K562 (cell line): Measurements from ENCODE around the gene HOXB4. TPM values are rescaled to one million over a fixed set of nuclear protein-coding genes. Genes with fewer than 3 reads are reported as not detected.

Source experiments
- BCL6 ChIP-seq: fragments of 250-450 bp; sonication (Bioruptor Pico); IDR thresholded peaks from 2 replicates; pipeline ENCODE4 v1.4.0; 2020
- BDP1 ChIP-seq: IDR thresholded peaks from 3 replicates; pipeline ENCODE4 v1.6.1; 2011; ENCODE audit not compliant: insufficient read length, insufficient read depth
- CBFA2T2 ChIP-seq: fragments of 450-650 bp; conservative IDR thresholded peaks from 2 replicates; pipeline ENCODE4 v1.6.1; 2017; ENCODE audit warnings: mild to moderate bottlenecking
- CC2D1A ChIP-seq: fragments of 450-650 bp; IDR thresholded peaks from 2 replicates; pipeline ENCODE4 v1.6.1; 2017; ENCODE audit warnings: mild to moderate bottlenecking
- ESRRB ChIP-seq: fragments of 250-450 bp; sonication (Bioruptor Pico); IDR thresholded peaks from 2 replicates; pipeline ENCODE4 v1.5.0; 2020; ENCODE audit warnings: mild to moderate bottlenecking, moderate library complexity, borderline replicate concordance
- FOSL1 ChIP-seq: fragments of 200-800 bp; sonication (Bioruptor generic); conservative IDR thresholded peaks from 2 replicates; pipeline ENCODE4 v1.6.1; 2016; ENCODE audit warnings: missing genetic modification characterization, missing compliant biosample characterization
- FOXM1 ChIP-seq, 2 experiments: fragments of 450-650 bp in 1 of 2; sonication (generic) in 1 of 2; formaldehyde crosslinking in 1 of 2; IDR thresholded peaks; 2 replicates each; pipeline versions ENCODE4 v1.6.1 to v1.9.0; 2017 to 2022; ENCODE audit warnings: low read depth in 2 of 2, mild to moderate bottlenecking in 2 of 2, missing genetic modification reagents in 1 of 2, moderate library complexity in 1 of 2
- HCFC1 ChIP-seq: IDR thresholded peaks from 2 replicates; pipeline ENCODE4 v1.6.1; 2012; ENCODE audit warnings: low read depth, low read length, improper control_type of control experiment
- IRF9 ChIP-seq: fragments of 450-650 bp; IDR thresholded peaks from 2 replicates; pipeline ENCODE4 v1.6.1; 2016; ENCODE audit warnings: missing biosample characterization, missing genetic modification characterization
- LARP7 ChIP-seq: fragments of 450-650 bp; IDR thresholded peaks from 2 replicates; pipeline ENCODE4 v1.6.1; 2016
- POLR2AphosphoS2 ChIP-seq: IDR thresholded peaks from 2 replicates; pipeline ENCODE4 v1.6.1; 2012; ENCODE audit warnings: low read length, improper control_type of control experiment
- PPARD ChIP-seq: fragments of 250-450 bp; sonication (Bioruptor Pico); IDR thresholded peaks from 2 replicates; pipeline ENCODE4 v1.8.0; 2022; ENCODE audit warnings: inconsistent platforms, mild to moderate bottlenecking, moderate library complexity
- SMAD2 ChIP-seq: fragments of 150-350 bp; IDR thresholded peaks from 2 replicates; pipeline ENCODE4 v1.6.1; 2014; ENCODE audit warnings: low read depth, mild to moderate bottlenecking, low read length
- TSC22D4 ChIP-seq: fragments of 450-650 bp; IDR thresholded peaks from 2 replicates; pipeline ENCODE4 v1.6.1; 2016; ENCODE audit warnings: missing genetic modification characterization, missing biosample characterization, control low read depth
- TSHZ1 ChIP-seq: fragments of 250-450 bp; sonication (Bioruptor Pico); IDR thresholded peaks from 2 replicates; pipeline ENCODE4 v1.4.0; 2020; ENCODE audit warnings: mild to moderate bottlenecking, moderate library complexity
- ZNF134 ChIP-seq: fragments of 250-450 bp; sonication (Bioruptor Pico); conservative IDR thresholded peaks from 2 replicates; pipeline ENCODE4 v1.4.0; 2020
- ZNF316 ChIP-seq: fragments of 450-650 bp; IDR thresholded peaks from 2 replicates; pipeline ENCODE4 v1.6.1; 2016
- ZNF324 ChIP-seq: fragments of 250-450 bp; sonication (Bioruptor Pico); IDR thresholded peaks from 2 replicates; pipeline ENCODE4 v1.4.0; 2020; ENCODE audit warnings: mild to moderate bottlenecking
- ZNF511 ChIP-seq: sonication (generic); formaldehyde crosslinking; IDR thresholded peaks from 2 replicates; pipeline ENCODE4 v1.8.0; 2022; ENCODE audit warnings: mild to moderate bottlenecking, missing genetic modification reagents
- ZNF778 ChIP-seq: fragments of 450-650 bp; formaldehyde crosslinking; IDR thresholded peaks from 2 replicates; pipeline ENCODE4 v1.4.0; 2020; ENCODE audit warnings: mild to moderate bottlenecking, moderate library complexity
- polyA plus RNA-seq, 8 experiments: library from polyadenylated mRNA; depleted of rRNA in 4 of 8; stranded (reverse) in 5 of 8; unstranded in 3 of 8; fragments of >200 nt; fragmentation: Nextera tagmentation in 2 of 8; fragmentation: Illumina TruSeq in 1 of 8; extraction: Ambion mirVana in 2 of 8; extraction: Trizol in 1 of 8; gene quantifications; 2 replicates each; pipeline versions ENCODE4 v1.2.1 to v1.2.3, GENCODE V29; 2011 to 2014; ENCODE audit warnings: inconsistent platforms in 1 of 8, missing spikeins in 1 of 8
- total RNA-seq, 7 experiments: library from RNA; depleted of rRNA in 6 of 7; stranded (reverse); fragments of >200 nt in 6 of 7; fragmentation: Illumina TruSeq in 2 of 7; extraction: Trizol in 2 of 7; gene quantifications; 2 replicates each; pipeline versions ENCODE4 v1.2.1 to v1.2.3, GENCODE V29; 2011 to 2021; ENCODE audit warnings: low replicate concordance in 1 of 7
- TF ChIP-seq, protein P1 (sequence below), 2 experiments: IDR thresholded peaks; 2 replicates each; pipeline ENCODE4 v1.6.1; 2011; ENCODE audit warnings: borderline replicate concordance in 1 of 2, control low read depth in 1 of 2, low read depth in 1 of 2, low read length in 1 of 2, mild to moderate bottlenecking in 1 of 2, mixed read lengths in 1 of 2, moderate library complexity in 1 of 2; ENCODE audit not compliant: insufficient read depth in 1 of 2, insufficient read length in 1 of 2, poor library complexity in 1 of 2, severe bottlenecking in 1 of 2; ENCODE audit errors: extremely low read depth in 1 of 2

The HOXB4 gene
- total and polyA plus RNA-seq, 9 of the 15 experiments (the other 6 are each of a cell fraction or from before 2014, with no cell fraction given): 1.6 to 34.9 (median 14.9) TPM

GRCh38 chr17:48610282-48611211 is 32.4 kb upstream of the HOXB4 start, which contains the start of gene HOXB7 (continued):
- TF ChIP-seq TSHZ1: no peak
- TF ChIP-seq SMAD2: no peak
- peak; percentile 96 for TF ChIP-seq CBFA2T2
- no peak for TF ChIP-seq LARP7
- TF ChIP-seq CC2D1A: no peak
- TF ChIP-seq FOSL1 (tag): no peak
- peak; percentile 67; the same call in 1 of the 2 replicates for TF ChIP-seq POLR2AphosphoS2
- TF ChIP-seq ZNF778 (CRISPR knock-in tag): no peak
- TF ChIP-seq ESRRB (CRISPR knock-in tag): no peak
- TF ChIP-seq ZNF324: no peak
- no peak for TF ChIP-seq HCFC1
- TF ChIP-seq, protein P1, sequence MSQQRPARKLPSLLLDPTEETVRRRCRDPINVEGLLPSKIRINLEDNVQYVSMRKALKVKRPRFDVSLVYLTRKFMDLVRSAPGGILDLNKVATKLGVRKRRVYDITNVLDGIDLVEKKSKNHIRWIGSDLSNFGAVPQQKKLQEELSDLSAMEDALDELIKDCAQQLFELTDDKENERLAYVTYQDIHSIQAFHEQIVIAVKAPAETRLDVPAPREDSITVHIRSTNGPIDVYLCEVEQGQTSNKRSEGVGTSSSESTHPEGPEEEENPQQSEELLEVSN (IDR thresholded peaks at IDR 0.05; ENCODE audit: borderline replicate concordance in 1 of 2, extremely low read depth in 1 of 2, insufficient read depth in 1 of 2, insufficient read length in 1 of 2, low read depth in 1 of 2, low read length in 1 of 2, poor library complexity in 1 of 2, severe bottlenecking in 1 of 2): peak; percentile 43 to 75
- TF ChIP-seq ZNF511: peak; percentile 67; the same call in 1 of the 2 replicates
- TF ChIP-seq FOXM1 (IDR thresholded peaks at IDR 0.05; ENCODE audit: low read depth): no peak
- no peak for TF ChIP-seq FOXM1 (CRISPR knock-in tag; IDR thresholded peaks at IDR 0.05; ENCODE audit: low read depth)
- TF ChIP-seq ZNF134 (CRISPR knock-in tag): no peak
- TF ChIP-seq TSC22D4 (tag): no peak
- no peak for TF ChIP-seq IRF9
- TF ChIP-seq PPARD: no peak
- no peak for TF ChIP-seq BDP1
- no peak for TF ChIP-seq BCL6 (CRISPR knock-in tag)
- no peak for TF ChIP-seq ZNF316
